GM18499 (cell line): ENCODE measurements around the gene RGS19.
"Not testable (repeated sequence)": the region's sequence is repeated elsewhere in the genome, so short reads cannot be mapped to it uniquely, and the experiment has no call there.

ENCODE experiments used
- ATAC-seq: cut with Tn5 transposase; IDR thresholded peaks from one replicate; pipeline ENCODE4 v1.9.1; 2021; ENCODE audit warnings: moderate number of reproducible peaks; ENCODE audit not compliant: insufficient read depth, unreplicated experiment

Gene RGS19

DNA sequence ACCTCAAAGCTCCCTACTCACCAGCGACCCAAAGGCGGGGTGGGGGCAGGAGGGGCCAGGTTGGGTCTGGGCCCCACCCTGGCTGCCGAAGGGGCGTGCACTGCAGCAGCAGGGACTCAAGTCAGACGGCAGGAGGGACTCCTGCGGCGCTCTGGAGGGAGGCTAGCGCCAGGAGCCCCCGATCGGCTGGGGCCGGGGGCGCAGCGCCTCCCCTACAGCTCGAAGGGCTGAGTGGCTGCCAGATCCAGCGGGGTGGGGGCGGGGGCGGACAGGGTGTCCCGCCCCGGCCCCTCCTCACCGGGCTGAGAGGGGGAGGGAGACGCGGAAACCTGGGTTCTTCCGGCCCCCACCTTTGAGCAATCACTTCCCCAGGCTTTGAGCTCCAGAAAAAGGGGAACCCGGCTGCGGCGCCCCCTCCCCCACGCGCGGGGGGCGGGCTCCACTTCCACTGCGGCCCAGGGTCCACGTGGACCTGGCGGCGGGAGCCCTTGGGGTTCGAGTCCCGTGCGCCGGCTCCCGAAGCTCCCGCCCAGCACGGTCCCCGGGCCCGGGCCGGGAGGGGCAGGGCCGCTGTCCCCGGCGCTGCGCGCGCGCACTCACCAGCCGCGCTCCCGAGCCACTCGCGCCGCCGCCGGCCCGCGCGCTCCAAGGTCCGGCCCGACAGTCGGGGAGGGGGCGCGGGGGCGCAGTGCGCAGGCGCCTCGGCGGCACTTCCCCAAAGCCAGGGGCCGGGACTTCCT is at the start of gene RGS19:
Gene RGS19 (minus strand): TSS at position 246 of the 740 bp plus-strand sequence. CDS start 2,632 bp downstream, outside the sequence.
- no peak for ATAC-seq

GRCh38 chr20:64123517-64123916 is 44.2 kb upstream of the RGS19 start:
- not testable (repeated sequence) for ATAC-seq

GRCh38 chr20:64122927-64123326 is 43.6 kb upstream of the RGS19 start:
- ATAC-seq, result not testable (repeated sequence)

GRCh38 chr20:64121586-64121985 is 42.3 kb upstream of the RGS19 start:
- no peak for ATAC-seq

DNA sequence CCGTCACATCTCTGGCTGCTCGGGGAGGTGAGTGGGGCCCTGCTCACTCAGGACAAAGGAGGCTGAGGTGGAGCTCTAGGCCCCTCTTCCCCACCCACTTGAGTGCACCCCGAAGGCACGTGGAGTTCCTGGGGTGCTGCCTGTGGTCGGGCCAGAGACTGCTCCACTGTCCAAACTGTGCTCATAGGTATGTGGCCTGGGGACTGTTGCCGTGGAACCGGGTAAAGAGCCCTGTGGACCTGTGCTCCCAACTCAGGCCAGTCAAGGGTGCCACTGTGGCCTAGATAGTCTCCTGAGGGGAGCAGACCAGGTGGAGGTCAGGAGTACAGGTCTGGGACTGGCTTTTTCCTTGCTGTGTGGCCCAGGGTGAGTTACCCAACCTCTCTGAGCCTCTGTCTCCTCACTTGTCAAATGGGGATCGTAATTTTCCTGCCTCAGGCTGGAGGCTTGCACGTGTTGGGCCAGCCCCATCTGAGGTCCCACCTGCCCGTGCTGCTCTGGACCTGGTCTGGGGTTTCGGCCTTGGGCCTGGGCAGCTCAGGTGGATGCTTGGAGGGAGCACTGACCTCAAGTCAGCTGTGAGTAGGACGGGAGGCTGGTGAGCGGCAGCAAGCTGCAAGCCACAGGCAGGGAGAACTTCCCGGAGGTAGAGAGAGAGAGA is 40.5 kb upstream of the RGS19 start:
- ATAC-seq, result no peak

- ATAC-seq, result no peak
Observed at GRCh38 chr20:64119301-64119680, 40.0 kb upstream of the RGS19 start.

- not testable (repeated sequence) for ATAC-seq
Observed at GRCh38 chr20:64117432-64117777, 38.1 kb upstream of the RGS19 start.

- no peak for ATAC-seq
Observed at GRCh38 chr20:64116541-64117431, 37.5 kb upstream of the RGS19 start.

DNA sequence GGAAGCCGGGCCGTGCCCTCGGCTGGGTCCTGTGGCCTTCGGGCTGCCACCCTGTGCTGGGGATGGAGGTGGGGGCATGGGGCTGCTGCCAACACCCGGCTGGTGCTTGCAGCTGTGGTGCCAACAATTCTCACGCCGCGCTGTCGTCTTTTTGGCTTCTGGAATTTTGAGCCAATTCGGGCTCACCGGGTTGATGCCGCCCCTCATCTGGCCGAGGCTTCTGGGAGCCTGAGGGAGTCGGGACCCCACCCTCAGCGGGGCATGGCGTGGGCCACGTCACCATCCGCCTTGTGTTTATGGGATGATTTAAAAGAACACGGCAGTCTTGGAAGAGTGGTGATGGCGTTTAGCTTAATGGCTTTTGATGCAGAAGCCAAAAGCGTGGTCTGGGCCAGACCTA is 36.7 kb upstream of the RGS19 start:
- no peak for ATAC-seq

DNA sequence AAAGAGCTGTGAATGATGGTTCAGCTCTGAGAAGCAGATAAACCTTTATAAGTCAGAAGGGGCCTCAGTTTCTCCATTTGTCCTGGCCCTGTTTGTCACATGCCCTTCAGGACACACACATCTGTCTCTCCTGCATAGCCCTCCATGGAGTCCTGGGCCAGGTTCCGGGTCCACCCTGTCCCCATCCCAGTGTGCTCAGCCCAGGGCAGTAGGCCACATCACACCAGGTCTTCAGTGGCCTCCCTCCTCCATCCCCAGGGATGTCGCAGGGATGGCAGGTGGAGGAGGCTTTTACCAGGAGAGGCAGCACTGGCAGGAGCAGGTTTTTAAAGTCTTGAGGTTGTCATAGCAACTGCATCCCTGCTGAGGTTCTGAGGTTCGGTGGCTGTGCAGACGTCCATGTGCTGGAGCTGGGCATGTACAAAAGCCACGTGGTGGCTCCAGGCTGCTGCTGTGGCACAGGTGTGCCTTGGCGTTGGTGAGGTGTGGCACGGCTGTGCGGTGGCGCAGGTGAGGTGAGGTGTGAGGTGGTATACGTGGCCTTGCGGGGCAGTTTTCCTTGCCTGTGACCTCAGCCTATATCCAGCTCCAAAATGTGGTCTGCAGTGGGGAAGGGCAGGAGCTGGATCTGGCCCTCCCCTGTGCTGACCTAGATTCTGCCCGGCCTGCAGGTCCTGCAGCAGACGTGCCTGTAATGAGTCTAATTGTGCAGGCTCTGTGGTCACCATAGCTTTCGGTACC is 36.0 kb upstream of the RGS19 start:
- ATAC-seq, result no peak

- no peak for ATAC-seq
Observed at GRCh38 chr20:64114356-64114971, 35.1 kb upstream of the RGS19 start.

DNA sequence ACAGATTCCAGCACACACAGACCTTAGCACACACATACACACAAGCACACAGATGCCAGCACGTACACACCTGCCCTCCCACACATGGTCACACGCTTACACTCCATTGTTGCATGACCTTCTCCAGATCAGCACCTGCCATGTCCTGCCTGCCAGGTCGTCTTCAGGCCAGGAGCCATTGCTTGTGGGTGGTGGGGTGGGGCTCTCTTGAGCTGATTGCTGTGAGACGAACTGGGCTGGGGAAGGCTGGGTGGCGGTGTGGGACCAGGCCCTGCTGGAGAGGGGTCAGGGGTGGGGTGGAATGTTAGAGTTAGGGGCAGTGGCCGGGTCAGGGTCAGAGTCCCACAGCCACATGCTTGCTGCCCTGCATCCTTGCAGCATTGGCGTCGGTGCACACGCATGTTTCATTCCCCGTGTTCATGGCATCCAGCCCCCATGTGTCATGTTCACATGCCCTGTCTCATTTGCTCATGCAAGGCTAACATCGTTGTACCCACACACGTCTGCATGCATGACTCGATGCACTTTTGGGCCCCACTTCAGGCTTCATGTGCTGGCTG is 34.6 kb upstream of the RGS19 start:
- no peak for ATAC-seq

GRCh38 chr20:64113444-64113775 is 34.1 kb upstream of the RGS19 start:
- no peak for ATAC-seq

DNA sequence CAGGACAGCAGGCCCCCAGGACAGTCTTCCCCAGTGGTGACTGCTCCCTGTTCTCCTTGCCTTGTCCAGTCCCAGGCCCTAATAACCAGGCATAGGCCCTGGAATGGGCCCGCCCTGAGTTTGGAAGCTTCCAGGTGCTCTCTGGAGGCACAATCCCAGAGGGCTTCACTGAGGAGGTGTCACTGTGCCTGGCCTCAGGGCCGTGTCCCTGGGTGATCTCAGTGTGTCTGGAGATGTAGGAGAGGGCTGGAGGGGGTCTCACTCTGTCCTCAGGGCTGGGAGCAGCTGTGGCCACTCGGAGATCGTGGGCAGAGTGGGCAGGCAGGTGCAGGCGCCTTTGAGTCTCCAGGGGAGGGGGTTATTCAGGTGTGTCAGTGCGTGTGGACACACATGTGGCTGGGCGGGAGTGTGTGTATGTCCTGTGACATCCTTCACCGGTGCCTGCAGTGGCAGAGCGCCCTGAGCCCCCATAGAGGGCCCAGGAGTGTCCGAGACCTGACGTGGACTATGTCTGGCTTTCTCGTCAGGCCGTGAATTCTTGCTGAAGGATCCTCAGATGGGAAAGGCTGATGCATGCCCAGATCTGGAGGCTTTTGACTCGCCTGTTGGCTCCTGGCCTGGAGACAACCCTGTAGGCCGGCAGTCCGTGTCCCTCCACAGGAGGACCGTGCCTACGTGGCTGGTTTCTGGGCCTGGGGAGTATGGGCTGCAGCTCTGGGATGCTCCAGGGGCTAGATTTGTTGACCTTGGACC is 33.5 kb upstream of the RGS19 start:
- no peak for ATAC-seq

- ATAC-seq, result no peak
Observed at GRCh38 chr20:64111841-64112641, 32.7 kb upstream of the RGS19 start.

GRCh38 chr20:64110411-64111068 is 31.2 kb upstream of the RGS19 start:
- ATAC-seq, result no peak

GRCh38 chr20:64109831-64110391 is 30.6 kb upstream of the RGS19 start:
- ATAC-seq, result no peak
